Measurements from ENCODE around the gene KCTD3.

The KCTD3 gene

GRCh38 chr1:215669806-215670491, 102.8 kb downstream of the KCTD3 start:
- Histone ChIP-seq H3K9me3 (no peaks in the 10 kb centered on the region), H3K4me1 (ENCODE audit: control insufficient read depth in 1 of 2, insufficient read depth in 1 of 2, low read depth in 1 of 2, low read length in 1 of 2) (no peaks in the 10 kb centered on the region), H3K4me3 (ENCODE audit: low read depth in 1 of 2, low read length in 1 of 2) (no peak overlapping the region), H3K27me3 (no peaks in the 10 kb centered on the region), H3K36me3 (no peaks in the 10 kb centered on the region), H3K27ac (no peak overlapping the region)
- no peak for TF ChIP-seq CTCF (IDR thresholded peaks at IDR 0.05)
